HL-60 (cell line): Measurements from ENCODE around the gene FLT3LG.
A peak's percentile ranks its signal among the peaks of the same experiment; 100 is the strongest.

Experiments
- DNase-seq, 2 experiments: peaks; one replicate each; pipeline ENCODE4 v3.0.0-alpha.2; 2010 to 2020; ENCODE audit warnings: low read depth in 1 of 2, low spot score in 1 of 2
- H3K27ac ChIP-seq: fragments of 250-450 bp; sonication (Bioruptor Pico); replicated peaks from 2 replicates; pipeline ENCODE4 v1.5.1; 2020; ENCODE audit warnings: mild to moderate bottlenecking, moderate library complexity
- H3K27me3 ChIP-seq: fragments of 250-450 bp; sonication (Bioruptor Pico); 2 replicates; pipeline ENCODE4 v1.5.1; 2021; ENCODE audit warnings: mild to moderate bottlenecking, moderate library complexity; ENCODE audit not compliant: insufficient read depth, poor library complexity, severe bottlenecking
- H3K4me3 ChIP-seq: replicated peaks from 2 replicates; pipeline ENCODE4 v1.5.1; 2011; ENCODE audit warnings: mild to moderate bottlenecking, control low read depth, low read length; ENCODE audit not compliant: insufficient read depth
- GABPA ChIP-seq: IDR thresholded peaks from 2 replicates; pipeline ENCODE4 v1.6.1; 2012; ENCODE audit warnings: low read depth
- POLR2AphosphoS5 ChIP-seq: IDR thresholded peaks from 2 replicates; pipeline ENCODE4 v1.6.1; 2012; ENCODE audit warnings: low read depth
- SPI1 ChIP-seq: IDR thresholded peaks from 2 replicates; pipeline ENCODE4 v1.6.1; 2012; ENCODE audit warnings: low read depth, mild to moderate bottlenecking, borderline replicate concordance
- TF ChIP-seq, protein P1 (sequence below): IDR thresholded peaks from one replicate; pipeline ENCODE4 v1.5.1; 2011; ENCODE audit warnings: low read length, control low read depth, inconsistent platforms; ENCODE audit not compliant: insufficient read depth
- TF ChIP-seq, protein P2 (sequence below): IDR thresholded peaks from 2 replicates; pipeline ENCODE4 v1.6.1; 2012; ENCODE audit warnings: low read depth; ENCODE audit not compliant: insufficient replicate concordance

The FLT3LG gene

DNA sequence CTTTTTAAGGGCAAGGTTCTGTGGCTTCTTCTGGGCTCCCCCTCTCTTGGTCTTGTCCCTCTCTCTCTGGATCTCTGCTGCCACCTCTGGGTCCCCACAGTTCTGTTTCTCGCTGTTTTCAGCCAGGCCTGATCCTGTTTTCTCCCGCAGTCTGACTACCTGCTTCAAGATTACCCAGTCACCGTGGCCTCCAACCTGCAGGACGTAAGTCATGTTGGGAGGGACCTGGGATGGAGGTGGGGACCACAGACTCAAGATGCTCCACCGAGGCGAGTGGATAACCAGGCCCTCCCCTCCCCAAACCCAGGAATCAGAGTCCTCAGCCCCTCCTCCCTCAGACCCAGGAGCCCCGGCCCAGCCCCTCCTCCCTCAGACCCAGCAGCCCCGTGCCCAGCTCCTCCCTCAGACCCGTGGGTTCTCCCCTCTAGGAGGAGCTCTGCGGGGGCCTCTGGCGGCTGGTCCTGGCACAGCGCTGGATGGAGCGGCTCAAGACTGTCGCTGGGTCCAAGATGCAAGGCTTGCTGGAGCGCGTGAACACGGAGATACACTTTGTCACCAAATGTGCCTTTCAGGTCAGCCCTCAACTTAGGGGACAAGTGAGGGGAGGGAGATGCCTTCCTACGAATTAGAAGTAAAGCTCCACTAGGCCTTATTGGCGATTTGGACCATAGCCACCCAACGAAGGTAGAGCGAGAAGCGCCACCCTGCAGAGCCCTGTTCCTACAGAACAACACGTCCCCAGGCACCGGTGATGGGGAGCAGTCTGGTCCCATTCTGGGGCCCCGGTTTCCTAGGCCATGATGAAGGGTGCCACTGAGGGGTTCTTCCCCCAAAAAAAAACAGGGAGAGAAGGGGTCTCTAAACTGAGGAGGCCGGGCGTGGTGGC lies 2.2 kb downstream of the FLT3LG start:
- peak in 1 of 2 experiments; percentile 60 for DNase-seq

DNA sequence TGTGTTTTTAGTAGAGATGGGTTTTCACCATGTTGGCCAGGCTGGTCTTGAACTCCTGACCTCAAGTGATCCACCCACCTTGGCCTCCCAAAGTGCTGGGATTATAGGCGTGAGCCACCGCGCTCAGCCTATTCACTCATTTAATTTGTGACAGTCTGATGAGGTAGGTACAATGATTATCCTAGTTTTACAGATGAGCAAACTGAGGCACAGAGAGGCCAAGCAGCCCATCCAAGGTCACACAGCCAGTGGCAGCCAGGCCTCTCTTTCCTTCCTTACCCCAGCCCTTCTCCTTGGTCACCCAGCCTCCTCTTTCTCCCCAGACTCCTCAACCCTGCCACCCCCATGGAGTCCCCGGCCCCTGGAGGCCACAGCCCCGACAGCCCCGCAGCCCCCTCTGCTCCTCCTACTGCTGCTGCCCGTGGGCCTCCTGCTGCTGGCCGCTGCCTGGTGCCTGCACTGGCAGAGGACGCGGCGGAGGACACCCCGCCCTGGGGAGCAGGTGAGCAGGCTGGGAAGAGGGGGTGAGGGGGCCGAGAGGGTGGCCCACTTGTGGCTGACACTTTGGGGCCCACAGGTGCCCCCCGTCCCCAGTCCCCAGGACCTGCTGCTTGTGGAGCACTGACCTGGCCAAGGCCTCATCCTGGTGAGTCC lies 6.1 kb downstream of the FLT3LG start:
- TF ChIP-seq SPI1 (no peak), GABPA (no peak), POLR2AphosphoS5 (no peak)
- TF ChIP-seq, protein P1, sequence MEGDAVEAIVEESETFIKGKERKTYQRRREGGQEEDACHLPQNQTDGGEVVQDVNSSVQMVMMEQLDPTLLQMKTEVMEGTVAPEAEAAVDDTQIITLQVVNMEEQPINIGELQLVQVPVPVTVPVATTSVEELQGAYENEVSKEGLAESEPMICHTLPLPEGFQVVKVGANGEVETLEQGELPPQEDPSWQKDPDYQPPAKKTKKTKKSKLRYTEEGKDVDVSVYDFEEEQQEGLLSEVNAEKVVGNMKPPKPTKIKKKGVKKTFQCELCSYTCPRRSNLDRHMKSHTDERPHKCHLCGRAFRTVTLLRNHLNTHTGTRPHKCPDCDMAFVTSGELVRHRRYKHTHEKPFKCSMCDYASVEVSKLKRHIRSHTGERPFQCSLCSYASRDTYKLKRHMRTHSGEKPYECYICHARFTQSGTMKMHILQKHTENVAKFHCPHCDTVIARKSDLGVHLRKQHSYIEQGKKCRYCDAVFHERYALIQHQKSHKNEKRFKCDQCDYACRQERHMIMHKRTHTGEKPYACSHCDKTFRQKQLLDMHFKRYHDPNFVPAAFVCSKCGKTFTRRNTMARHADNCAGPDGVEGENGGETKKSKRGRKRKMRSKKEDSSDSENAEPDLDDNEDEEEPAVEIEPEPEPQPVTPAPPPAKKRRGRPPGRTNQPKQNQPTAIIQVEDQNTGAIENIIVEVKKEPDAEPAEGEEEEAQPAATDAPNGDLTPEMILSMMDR = no peak
- TF ChIP-seq, protein P2, sequence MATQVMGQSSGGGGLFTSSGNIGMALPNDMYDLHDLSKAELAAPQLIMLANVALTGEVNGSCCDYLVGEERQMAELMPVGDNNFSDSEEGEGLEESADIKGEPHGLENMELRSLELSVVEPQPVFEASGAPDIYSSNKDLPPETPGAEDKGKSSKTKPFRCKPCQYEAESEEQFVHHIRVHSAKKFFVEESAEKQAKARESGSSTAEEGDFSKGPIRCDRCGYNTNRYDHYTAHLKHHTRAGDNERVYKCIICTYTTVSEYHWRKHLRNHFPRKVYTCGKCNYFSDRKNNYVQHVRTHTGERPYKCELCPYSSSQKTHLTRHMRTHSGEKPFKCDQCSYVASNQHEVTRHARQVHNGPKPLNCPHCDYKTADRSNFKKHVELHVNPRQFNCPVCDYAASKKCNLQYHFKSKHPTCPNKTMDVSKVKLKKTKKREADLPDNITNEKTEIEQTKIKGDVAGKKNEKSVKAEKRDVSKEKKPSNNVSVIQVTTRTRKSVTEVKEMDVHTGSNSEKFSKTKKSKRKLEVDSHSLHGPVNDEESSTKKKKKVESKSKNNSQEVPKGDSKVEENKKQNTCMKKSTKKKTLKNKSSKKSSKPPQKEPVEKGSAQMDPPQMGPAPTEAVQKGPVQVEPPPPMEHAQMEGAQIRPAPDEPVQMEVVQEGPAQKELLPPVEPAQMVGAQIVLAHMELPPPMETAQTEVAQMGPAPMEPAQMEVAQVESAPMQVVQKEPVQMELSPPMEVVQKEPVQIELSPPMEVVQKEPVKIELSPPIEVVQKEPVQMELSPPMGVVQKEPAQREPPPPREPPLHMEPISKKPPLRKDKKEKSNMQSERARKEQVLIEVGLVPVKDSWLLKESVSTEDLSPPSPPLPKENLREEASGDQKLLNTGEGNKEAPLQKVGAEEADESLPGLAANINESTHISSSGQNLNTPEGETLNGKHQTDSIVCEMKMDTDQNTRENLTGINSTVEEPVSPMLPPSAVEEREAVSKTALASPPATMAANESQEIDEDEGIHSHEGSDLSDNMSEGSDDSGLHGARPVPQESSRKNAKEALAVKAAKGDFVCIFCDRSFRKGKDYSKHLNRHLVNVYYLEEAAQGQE = no peak
- no peak overlapping the region for H3K27ac ChIP-seq
- H3K4me3 ChIP-seq = no peak overlapping the region

More for the DNA sequence above, 2.2 kb downstream of the FLT3LG start:
- H3K27me3 ChIP-seq = no peaks in the 10 kb centered on the region
- TF ChIP-seq, protein P1 = peak; percentile 57
- no peak for TF ChIP-seq SPI1
- no peak overlapping the region for H3K27ac ChIP-seq
- no peak overlapping the region for H3K4me3 ChIP-seq

DNA sequence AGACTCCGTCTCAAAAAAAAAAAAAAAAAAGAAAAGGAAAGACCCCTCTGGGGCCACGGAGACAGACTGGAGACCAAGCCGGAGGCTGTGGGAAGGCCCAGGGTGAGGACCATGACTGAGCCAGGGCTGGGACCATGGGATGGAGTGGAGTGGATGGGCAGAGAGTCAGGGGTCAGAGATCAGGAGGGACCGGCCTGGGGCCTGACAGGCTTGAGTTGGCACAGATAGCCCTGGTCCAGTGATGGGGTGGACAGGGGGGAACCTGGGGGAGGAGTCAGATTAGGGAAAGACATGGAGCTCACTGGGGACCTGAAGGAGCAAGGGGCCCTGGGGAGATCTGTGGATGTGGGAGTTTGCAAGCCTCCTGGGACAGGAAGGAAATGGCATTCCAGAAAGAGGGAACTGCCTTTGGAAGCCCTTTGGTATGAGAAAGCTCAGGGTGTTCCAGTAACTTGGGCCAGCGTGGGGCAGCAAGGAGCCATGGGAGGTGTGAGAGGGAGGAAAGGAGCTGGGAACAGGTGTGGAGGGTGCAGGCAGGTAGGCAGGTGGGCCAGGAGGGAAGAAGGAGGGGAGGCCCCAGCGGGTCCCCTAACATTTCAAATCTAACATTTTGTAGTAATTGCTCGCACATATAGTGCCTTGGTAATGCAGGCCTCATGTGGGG lies 7.1 kb downstream of the FLT3LG start:
- H3K27ac ChIP-seq = no peak overlapping the region
- no peak overlapping the region for H3K4me3 ChIP-seq
- no peak for DNase-seq
- H3K27me3 ChIP-seq = no peaks in the 10 kb centered on the region
- no peak for TF ChIP-seq POLR2AphosphoS5
- TF ChIP-seq, protein P1 = no peak
- TF ChIP-seq GABPA = no peak

More for the DNA sequence above, 6.1 kb downstream of the FLT3LG start:
- no peak for DNase-seq
- no peaks in the 10 kb centered on the region for H3K27me3 ChIP-seq

DNA sequence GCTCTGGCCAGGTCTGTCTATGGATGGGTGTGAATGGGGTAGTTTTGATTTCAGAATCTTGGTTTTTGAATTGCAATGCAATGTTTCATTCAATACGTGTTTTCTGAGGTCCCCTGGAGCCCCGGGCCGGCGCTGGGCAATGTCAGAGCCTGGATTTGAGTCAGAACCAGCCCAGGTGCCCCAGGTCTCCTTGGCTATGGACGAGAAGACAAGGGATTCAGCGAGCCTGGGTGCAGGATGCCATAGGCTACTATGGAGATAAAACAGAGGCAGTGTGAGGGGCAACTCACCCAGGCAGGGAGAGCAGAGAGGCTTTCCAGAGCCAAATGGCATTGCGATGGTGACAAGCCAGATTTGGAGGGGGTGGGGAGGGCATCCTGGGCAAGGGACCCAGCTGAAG lies 12.2 kb downstream of the FLT3LG start:
- Histone ChIP-seq H3K4me3 (no peak overlapping the region), H3K27ac (peak overlapping the region; percentile 66; the same call in 1 of the 2 replicates), H3K27me3 (no peaks in the 10 kb centered on the region)
- no peak for DNase-seq
- TF ChIP-seq, protein P1 = no peak
- TF ChIP-seq, protein P2 = no peak
- TF ChIP-seq GABPA (no peak), POLR2AphosphoS5 (no peak), SPI1 (no peak)
